Stomach (tissue), 9 donors: ENCODE measurements around the gene MAPRE3. TPM values are rescaled to one million over a fixed set of nuclear protein-coding genes. Genes with fewer than 3 reads are reported as not detected.

ENCODE experiments used
- DNase-seq, 2 donors: peaks; one replicate each; pipeline versions ENCODE4 v3.0.0 to v3.0.0-alpha.2; 2013 to 2019
- H3K27ac ChIP-seq, 5 donors: fragments of 200-600 bp in 4 of 5; sonication (generic) in 4 of 5; one replicate each; pipeline ENCODE4 v1.5.1; 2013 to 2019; ENCODE audit warnings: mild to moderate bottlenecking in 1 of 5, moderate library complexity in 1 of 5
- H3K27me3 ChIP-seq, 3 donors: fragments of 200-600 bp; sonication (generic); one replicate each; pipeline ENCODE4 v1.5.1; 2017 to 2019; ENCODE audit warnings: mixed run types in 1 of 3
- H3K36me3 ChIP-seq, 4 donors: fragments of 200-600 bp; sonication (generic); 1 replicate in 3 of 4; 2 replicates in 1 of 4; pipeline ENCODE4 v1.5.1; 2016 to 2019
- H3K4me1 ChIP-seq, 4 donors: fragments of 200-600 bp; sonication (generic); one replicate each; pipeline ENCODE4 v1.5.1; 2016 to 2019
- H3K4me3 ChIP-seq, 4 donors: fragments of 200-600 bp; sonication (generic) in 3 of 4; one replicate each; pipeline ENCODE4 v1.5.1; 2016 to 2019; ENCODE audit warnings: mild to moderate bottlenecking in 1 of 4
- H3K9me3 ChIP-seq, 4 donors: fragments of 200-600 bp; sonication (generic); one replicate each; pipeline ENCODE4 v1.5.1; 2016 to 2019
- EP300 ChIP-seq: sonication (generic); formaldehyde crosslinking; IDR thresholded peaks from one replicate; pipeline ENCODE4 v1.6.1; 2017; ENCODE audit warnings: antibody characterized with exemption
- POLR2A ChIP-seq, 4 donors: fragments of 450-650 bp; IDR thresholded peaks; one replicate each; pipeline ENCODE4 v1.6.1; 2016; ENCODE audit warnings: antibody characterized with exemption in 4 of 4, control low read depth in 2 of 4, mild to moderate bottlenecking in 1 of 4, moderate library complexity in 1 of 4
- POLR2AphosphoS5 ChIP-seq, 3 donors: sonication (generic); formaldehyde crosslinking; IDR thresholded peaks; one replicate each; pipeline ENCODE4 v1.6.1; 2016; ENCODE audit warnings: antibody characterized with exemption in 3 of 3
- WGBS, 5 donors: extraction: QIAGEN DNeasy Blood & Tissue Kit in 3 of 5; methylation state at CpG; one replicate each; pipeline versions ENCODE4 v1.1.5 to v1.1.7; 2013 to 2018; 5-methylcytosine and 5-hydroxymethylcytosine counted together
- intact Hi-C: fragments of 100-400 bp; cut with DNase I; formaldehyde crosslinking; loops from one replicate; pipeline ENCODE4 v1.15.1; 2023; ENCODE audit warnings: low total_unique reads
- polyA plus RNA-seq, 3 donors: library from polyadenylated mRNA; stranded (reverse); fragments of 200-250 nt; gene quantifications; one replicate each; pipeline ENCODE4 v1.2.3, GENCODE V29; 2013
- total RNA-seq, 5 donors: library from RNA; depleted of rRNA; stranded (reverse); fragments of >200 nt; gene quantifications; one replicate each; pipeline versions ENCODE4 v1.1.0 to v1.2.3, GENCODE V29; 2014 to 2016
- TF ChIP-seq, protein P1 (sequence below), 7 experiments: fragments of 450-650 bp in 4 of 7; fragments of 200-600 bp in 3 of 7; sonication (generic) in 3 of 7; IDR thresholded peaks; one replicate each; pipeline ENCODE4 v1.5.1; 2016 to 2019; ENCODE audit warnings: antibody characterized with exemption in 7 of 7, control low read depth in 2 of 7, mild to moderate bottlenecking in 1 of 7
- donor health status: healthy with polysubstance abuse.
- donor health status: Bipolar disorder and iron deficiency.
- donor health status: healthy.

Gene MAPRE3
- total and polyA plus RNA-seq, 8 donors = 7.0 to 24.1 (median 13.6) TPM

DNA sequence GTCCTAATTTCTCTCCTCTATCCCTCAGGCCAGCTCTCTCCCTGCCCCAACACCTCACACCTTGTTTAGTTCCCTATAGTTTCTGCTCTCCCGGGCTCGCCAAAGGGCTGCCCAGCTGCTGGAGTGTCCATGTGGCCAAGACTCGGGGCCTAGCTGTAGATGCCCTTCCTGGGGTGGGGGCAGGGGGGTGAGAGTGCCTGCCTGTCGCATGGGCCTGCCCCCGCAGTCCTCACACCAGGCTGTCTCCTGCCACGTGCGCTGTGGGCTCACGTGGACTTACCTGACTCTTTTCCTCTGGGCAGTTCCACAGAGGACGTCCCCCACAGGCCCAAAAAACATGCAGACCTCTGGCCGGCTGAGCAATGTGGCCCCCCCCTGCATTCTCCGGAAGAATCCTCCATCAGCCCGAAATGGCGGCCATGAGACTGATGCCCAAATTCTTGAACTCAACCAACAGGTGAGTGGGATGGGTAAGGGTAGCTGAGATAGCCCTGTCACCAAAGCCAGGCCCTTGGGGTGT, 54.9 kb downstream of the MAPRE3 start:
- DNase-seq = no peak
- no peaks in the 10 kb centered on the region for H3K27me3 ChIP-seq
- peaks cover 0 to 17% (median 12%) of the 10 kb centered on the region in 4 donors for H3K4me1 ChIP-seq
- H3K9me3 ChIP-seq = no peaks in the 10 kb centered on the region
- H3K4me3 ChIP-seq = no peak overlapping the region
- peaks cover 25 to 73% (median 66%) of the 10 kb centered on the region in 4 donors for H3K36me3 ChIP-seq
- intact Hi-C loops = no loop called here
- 89 to 98% (median 92%) methylated on average over 5 to 13 of the region's 13 CpGs for WGBS, 5 donors
- no peak for TF ChIP-seq POLR2AphosphoS5 (IDR thresholded peaks at IDR 0.05)
- TF ChIP-seq POLR2A (IDR thresholded peaks at IDR 0.05) = no peak
- TF ChIP-seq EP300 = no peak
- TF ChIP-seq, protein P1, sequence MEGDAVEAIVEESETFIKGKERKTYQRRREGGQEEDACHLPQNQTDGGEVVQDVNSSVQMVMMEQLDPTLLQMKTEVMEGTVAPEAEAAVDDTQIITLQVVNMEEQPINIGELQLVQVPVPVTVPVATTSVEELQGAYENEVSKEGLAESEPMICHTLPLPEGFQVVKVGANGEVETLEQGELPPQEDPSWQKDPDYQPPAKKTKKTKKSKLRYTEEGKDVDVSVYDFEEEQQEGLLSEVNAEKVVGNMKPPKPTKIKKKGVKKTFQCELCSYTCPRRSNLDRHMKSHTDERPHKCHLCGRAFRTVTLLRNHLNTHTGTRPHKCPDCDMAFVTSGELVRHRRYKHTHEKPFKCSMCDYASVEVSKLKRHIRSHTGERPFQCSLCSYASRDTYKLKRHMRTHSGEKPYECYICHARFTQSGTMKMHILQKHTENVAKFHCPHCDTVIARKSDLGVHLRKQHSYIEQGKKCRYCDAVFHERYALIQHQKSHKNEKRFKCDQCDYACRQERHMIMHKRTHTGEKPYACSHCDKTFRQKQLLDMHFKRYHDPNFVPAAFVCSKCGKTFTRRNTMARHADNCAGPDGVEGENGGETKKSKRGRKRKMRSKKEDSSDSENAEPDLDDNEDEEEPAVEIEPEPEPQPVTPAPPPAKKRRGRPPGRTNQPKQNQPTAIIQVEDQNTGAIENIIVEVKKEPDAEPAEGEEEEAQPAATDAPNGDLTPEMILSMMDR (IDR thresholded peaks at IDR 0.05) = no peak
- H3K27ac ChIP-seq = no peak overlapping the region

DNA sequence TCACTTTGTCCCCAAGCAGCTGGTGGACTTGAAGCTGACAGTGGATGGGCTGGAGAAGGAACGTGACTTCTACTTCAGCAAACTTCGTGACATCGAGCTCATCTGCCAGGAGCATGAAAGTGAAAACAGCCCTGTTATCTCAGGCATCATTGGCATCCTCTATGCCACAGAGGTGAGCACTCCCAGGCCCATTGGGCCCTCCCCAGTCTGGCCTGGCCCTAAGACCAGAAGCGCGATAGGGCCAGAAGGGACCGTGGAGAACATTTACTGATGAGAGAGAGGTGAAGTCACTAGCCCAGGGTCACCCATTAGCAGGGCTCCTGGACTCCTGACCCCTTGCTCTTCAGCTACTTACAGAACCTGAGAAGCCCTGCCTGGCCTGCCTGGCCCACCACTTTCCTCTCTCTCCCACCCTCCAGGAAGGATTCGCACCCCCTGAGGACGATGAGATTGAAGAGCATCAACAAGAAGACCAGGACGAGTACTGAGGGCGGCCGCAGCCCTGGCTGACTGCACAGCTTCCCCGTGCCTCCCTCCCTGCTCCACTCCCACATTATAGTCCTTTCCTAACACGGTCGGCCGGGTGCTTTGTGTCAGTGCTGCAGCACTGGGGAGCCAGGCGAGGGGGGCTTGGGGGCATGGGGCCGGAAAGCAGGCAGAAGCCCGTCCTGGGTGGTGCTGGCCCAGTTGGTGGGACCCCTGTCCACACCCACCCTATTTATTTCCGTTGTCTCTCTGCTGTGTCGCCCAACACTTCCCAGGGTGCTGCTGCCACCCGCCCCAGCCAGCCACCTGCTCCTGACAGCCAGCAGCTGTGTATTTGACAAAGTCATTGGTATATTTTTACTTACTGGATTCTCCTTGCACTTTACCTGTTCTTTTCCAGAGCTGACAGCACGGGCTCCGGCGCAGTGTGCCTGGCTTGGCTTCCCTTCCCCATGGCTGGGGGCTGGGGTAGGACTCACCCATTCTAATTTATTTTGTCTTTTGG, 55.7 kb downstream of the MAPRE3 start:
- WGBS, 5 donors = 91 to 94% (median 91%) methylated on average over 24 of the region's 24 CpGs
- Histone ChIP-seq H3K27ac (no peak overlapping the region), H3K36me3 (peaks cover 25 to 73% (median 66%) of the 10 kb centered on the region in 4 donors), H3K27me3 (no peaks in the 10 kb centered on the region), H3K4me1 (peaks cover 0 to 9% (median 7%) of the 10 kb centered on the region in 4 donors), H3K9me3 (no peaks in the 10 kb centered on the region), H3K4me3 (no peak overlapping the region)
- no peak for DNase-seq
- intact Hi-C loops = no loop called here
- TF ChIP-seq, protein P1 (IDR thresholded peaks at IDR 0.05) = no peak
- no peak for TF ChIP-seq POLR2A (IDR thresholded peaks at IDR 0.05)
- TF ChIP-seq POLR2AphosphoS5 (IDR thresholded peaks at IDR 0.05) = no peak
- TF ChIP-seq EP300 = no peak

DNA sequence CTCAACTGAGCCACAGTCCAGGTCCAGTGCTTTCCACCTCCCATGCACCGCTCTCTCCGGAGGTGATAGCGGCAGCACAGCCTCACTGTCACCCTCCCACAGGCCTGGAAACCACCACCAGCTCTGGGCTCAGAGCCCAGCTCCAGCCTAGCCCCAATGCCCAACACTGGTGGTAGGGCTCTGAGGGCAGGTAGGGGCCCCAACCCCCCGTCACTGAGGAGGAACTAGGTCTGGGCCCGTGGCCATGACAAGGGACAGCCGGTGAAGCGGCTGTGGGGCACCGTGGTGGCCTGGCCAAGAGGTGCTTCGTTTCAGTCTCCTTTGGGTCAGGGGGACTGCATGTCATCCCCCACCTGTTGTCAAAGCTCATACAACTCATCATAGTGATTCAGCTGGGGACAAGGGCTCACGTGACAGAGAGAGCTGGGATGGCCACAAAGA, 56.8 kb downstream of the MAPRE3 start:
- no peak overlapping the region for H3K4me3 ChIP-seq
- peaks cover 25 to 68% (median 64%) of the 10 kb centered on the region in 4 donors for H3K36me3 ChIP-seq
- H3K9me3 ChIP-seq = no peaks in the 10 kb centered on the region
- intact Hi-C loops = no loop called here
- no peak for DNase-seq
- TF ChIP-seq POLR2AphosphoS5 (IDR thresholded peaks at IDR 0.05) (no peak), POLR2A (IDR thresholded peaks at IDR 0.05) (no peak), EP300 (no peak)
- TF ChIP-seq, protein P1 (IDR thresholded peaks at IDR 0.05) = no peak
- no peak overlapping the region for H3K27ac ChIP-seq
- H3K4me1 ChIP-seq = peaks cover 0 to 9% (median 8%) of the 10 kb centered on the region in 4 donors
- WGBS, 5 donors = 89 to 94% (median 93%) methylated on average over 9 to 10 of the region's 10 CpGs
- H3K27me3 ChIP-seq = no peaks in the 10 kb centered on the region

DNA sequence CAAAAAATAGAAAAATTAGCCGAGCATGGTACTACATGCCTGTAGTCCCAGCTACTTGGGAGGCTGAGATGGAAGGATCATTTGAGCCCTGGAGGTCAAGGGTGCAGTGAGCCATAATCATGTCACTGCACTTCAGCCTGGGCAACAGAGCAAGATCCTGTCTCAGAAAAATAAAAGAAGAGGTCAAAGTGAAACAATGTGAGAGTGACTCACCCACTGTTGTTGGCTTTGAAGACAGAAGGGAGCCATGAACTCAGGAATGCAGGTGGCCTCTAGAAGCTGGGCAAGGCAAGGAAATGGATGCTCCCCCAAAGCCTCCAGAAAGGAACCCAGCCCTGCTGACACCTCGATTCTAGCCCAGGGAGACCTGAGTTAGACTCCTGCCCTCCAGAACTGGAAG, 58.6 kb downstream of the MAPRE3 start:
- no peaks in the 10 kb centered on the region for H3K27me3 ChIP-seq
- 79 to 100% (median 87%) methylated on average over 2 of the region's 2 CpGs for WGBS, 5 donors
- peaks cover 6 to 21% (median 18%) of the 10 kb centered on the region in 4 donors for H3K4me1 ChIP-seq
- peaks cover 12 to 50% (median 46%) of the 10 kb centered on the region in 4 donors for H3K36me3 ChIP-seq
- intact Hi-C loops = no loop called here
- no peak for DNase-seq
- H3K9me3 ChIP-seq = no peaks in the 10 kb centered on the region
- H3K4me3 ChIP-seq = no peak overlapping the region
- H3K27ac ChIP-seq = no peak overlapping the region
- no peak for TF ChIP-seq POLR2A (IDR thresholded peaks at IDR 0.05)
- TF ChIP-seq, protein P1 (IDR thresholded peaks at IDR 0.05) = no peak
- no peak for TF ChIP-seq EP300
- no peak for TF ChIP-seq POLR2AphosphoS5 (IDR thresholded peaks at IDR 0.05)
